Endothelial cell of umbilical vein (primary cell): ENCODE data around the gene SPATS1. TPM values are rescaled to one million over a fixed set of nuclear protein-coding genes. Genes with fewer than 3 reads are reported as not detected.

Experiments
- BruUV-seq: library from RNA; stranded (reverse); fragments of 400-500 nt; replicated peaks from 2 replicates; lab custom pipeline; 2021; lab: Mats Ljungman, UMichigan
- CTCF ChIA-PET: fragments of 300-600, 350-600 bp; sonication (Branson Sonifier 250); formaldehyde crosslinking; loops from one replicate; lab custom pipeline; 2021; ENCODE audit warnings: antibody characterized with exemption, inconsistent platforms; lab: Charles Lee
- POLR2A ChIA-PET: fragments of 300-600, 350-600 bp; sonication (Branson Sonifier 250); formaldehyde crosslinking; loops from one replicate; lab custom pipeline; 2021; ENCODE audit warnings: antibody characterized with exemption, inconsistent platforms; lab: Charles Lee
- DNase-seq: peaks from one replicate; pipeline ENCODE4 v3.0.0-alpha.2; 2011; ENCODE audit warnings: low read depth, low spot score
- FAIRE-seq: peaks from 2 replicates; lab custom pipeline; 2011; peaks lifted over from hg19 to GRCh38; lab: Jason Lieb, UNC
- H2AFZ ChIP-seq: 2 replicates; pipeline ENCODE4 v1.6.0; 2012; ENCODE audit warnings: low read depth, low read length, control low read depth, inconsistent platforms
- H3K27ac ChIP-seq: 2 replicates; pipeline ENCODE4 v1.5.1; 2011; ENCODE audit warnings: low read depth, mild to moderate bottlenecking, control low read depth, low read length, moderate library complexity; ENCODE audit not compliant: insufficient read depth
- H3K27me3 ChIP-seq, 2 experiments: 2 replicates each; pipeline versions ENCODE4 v1.6.0 to v1.6.1; 2011; ENCODE audit warnings: low read length in 2 of 2, mixed read lengths in 1 of 2; ENCODE audit not compliant: control insufficient read depth in 2 of 2, insufficient read depth in 2 of 2
- H3K36me3 ChIP-seq, 2 experiments: 2 replicates in 1 of 2; 3 replicates in 1 of 2; pipeline ENCODE4 v1.5.1; 2011; ENCODE audit warnings: low read length in 2 of 2, mild to moderate bottlenecking in 1 of 2, moderate library complexity in 1 of 2; ENCODE audit not compliant: control insufficient read depth in 2 of 2, insufficient read depth in 2 of 2; ENCODE audit errors: extremely low read depth in 1 of 2
- H3K4me1 ChIP-seq: 3 replicates; pipeline ENCODE4 v1.5.1; 2011; ENCODE audit warnings: mild to moderate bottlenecking, low read length; ENCODE audit not compliant: control insufficient read depth, insufficient read depth; ENCODE audit errors: extremely low read depth
- H3K4me2 ChIP-seq: 2 replicates; pipeline ENCODE4 v1.6.1; 2011; ENCODE audit warnings: low read length, control low read depth, mixed read lengths; ENCODE audit not compliant: insufficient read depth
- H3K4me3 ChIP-seq, 3 experiments: fragments of 200-600 bp in 1 of 3; sonication (generic), shearing (Covaris generic) in 1 of 3; replicated peaks in 1 of 3; 2 replicates each; pipeline ENCODE4 v1.5.1; 2011 to 2016; ENCODE audit warnings: control low read depth in 3 of 3, low read length in 3 of 3, mild to moderate bottlenecking in 2 of 3, inconsistent platforms in 1 of 3, low read depth in 1 of 3, moderate library complexity in 1 of 3; ENCODE audit not compliant: insufficient read depth in 1 of 3
- H3K79me2 ChIP-seq: 2 replicates; pipeline ENCODE4 v1.6.0; 2012; ENCODE audit warnings: low read length, inconsistent platforms; ENCODE audit not compliant: control insufficient read depth, insufficient read depth
- H3K9ac ChIP-seq: replicated peaks from 2 replicates; pipeline ENCODE3; 2011; ENCODE audit warnings: low read length, control low read depth; ENCODE audit not compliant: insufficient read depth; ENCODE audit errors: extremely low read depth
- H3K9me1 ChIP-seq: replicated peaks from 3 replicates; pipeline ENCODE4 v1.6.0; 2011; ENCODE audit warnings: mild to moderate bottlenecking, low read length; ENCODE audit not compliant: control insufficient read depth, insufficient read depth; ENCODE audit errors: extremely low read depth
- H3K9me3 ChIP-seq: replicated peaks from 2 replicates; pipeline ENCODE4 v1.5.1; 2012; ENCODE audit warnings: low read length, inconsistent platforms; ENCODE audit not compliant: control insufficient read depth, insufficient read depth
- H4K20me1 ChIP-seq: replicated peaks from 2 replicates; pipeline ENCODE3; 2011; ENCODE audit warnings: mild to moderate bottlenecking, low read length; ENCODE audit not compliant: control insufficient read depth, insufficient read depth; ENCODE audit errors: extremely low read depth
- CTCF ChIP-seq, 2 donors: IDR thresholded peaks; 1 replicate in 1 of 2; 2 replicates in 1 of 2; pipeline ENCODE4 v1.5.1; 2011; ENCODE audit warnings: low read length in 2 of 2, mild to moderate bottlenecking in 2 of 2, moderate library complexity in 2 of 2, control low read depth in 1 of 2, inconsistent platforms in 1 of 2, low read depth in 1 of 2; ENCODE audit not compliant: insufficient read depth in 1 of 2; ENCODE audit errors: extremely low read depth in 1 of 2
- EZH2 ChIP-seq: IDR thresholded peaks from 2 replicates; pipeline ENCODE4 v1.6.1; 2012; ENCODE audit warnings: borderline replicate concordance, low read depth, mild to moderate bottlenecking, moderate library complexity, low read length, inconsistent platforms; ENCODE audit not compliant: severe bottlenecking
- FOS ChIP-seq: IDR thresholded peaks from 2 replicates; pipeline ENCODE4 v1.6.1; 2011; ENCODE audit warnings: mild to moderate bottlenecking, low read length, moderate library complexity, borderline replicate concordance; ENCODE audit not compliant: insufficient read depth
- GATA2 ChIP-seq: IDR thresholded peaks from 2 replicates; pipeline ENCODE4 v1.7.0; 2011; ENCODE audit warnings: low read depth, mild to moderate bottlenecking, moderate library complexity, mixed read lengths, low read length; ENCODE audit not compliant: insufficient read length, insufficient read depth
- JUN ChIP-seq: IDR thresholded peaks from 2 replicates; pipeline ENCODE4 v1.6.1; 2011; ENCODE audit warnings: borderline replicate concordance, low read depth; ENCODE audit not compliant: insufficient read length, insufficient read depth
- MYC ChIP-seq: IDR thresholded peaks from one replicate; pipeline ENCODE4 v1.6.1; 2011; ENCODE audit warnings: mild to moderate bottlenecking, low read depth, low read length
- POLR2A ChIP-seq: IDR thresholded peaks from 2 replicates; pipeline ENCODE4 v1.6.1; 2012; ENCODE audit warnings: low read depth, mild to moderate bottlenecking, control low read depth, low read length
- POLR2AphosphoS5 ChIP-seq: IDR thresholded peaks from 2 replicates; pipeline ENCODE4 v1.6.1; 2012; ENCODE audit warnings: low read depth, mild to moderate bottlenecking, control low read depth, low read length, moderate library complexity; ENCODE audit not compliant: insufficient read depth
- dilution Hi-C: fragments of 300-500 bp; cut with MboI; formaldehyde crosslinking; loops from one replicate; pipeline ENCODE4 v1.15.0; 2019; ENCODE audit warnings: low sequenced_read_pairs; ENCODE audit not compliant: extremely low pct_ligation_motif_present
- intact Hi-C: fragments of 100-400 bp; cut with micrococcal nuclease; formaldehyde crosslinking; loops from one replicate; pipeline ENCODE4 v1.10.0; 2022
- polyA plus RNA-seq, 4 experiments: library from polyadenylated mRNA; depleted of rRNA in 3 of 4; stranded (reverse) in 3 of 4; unstranded in 1 of 4; fragments of >200 nt; gene quantifications; 2 replicates each; pipeline versions ENCODE4 v1.2.1 to v1.2.3, GENCODE V29; 2011 to 2012; ENCODE audit warnings: missing spikeins in 1 of 4
- total RNA-seq: library from RNA; stranded (reverse); gene quantifications from 2 replicates; pipeline ENCODE4 v1.2.3, GENCODE V29; 2021
- TF ChIP-seq, protein P1 (sequence below): IDR thresholded peaks from 2 replicates; pipeline ENCODE4 v1.6.1; 2011; ENCODE audit not compliant: insufficient read depth, insufficient read length

Gene SPATS1
- total and polyA plus RNA-seq, 2 donors (not counting 3 experiments of a cell fraction or from before 2014, with no cell fraction given): not detected

DNA sequence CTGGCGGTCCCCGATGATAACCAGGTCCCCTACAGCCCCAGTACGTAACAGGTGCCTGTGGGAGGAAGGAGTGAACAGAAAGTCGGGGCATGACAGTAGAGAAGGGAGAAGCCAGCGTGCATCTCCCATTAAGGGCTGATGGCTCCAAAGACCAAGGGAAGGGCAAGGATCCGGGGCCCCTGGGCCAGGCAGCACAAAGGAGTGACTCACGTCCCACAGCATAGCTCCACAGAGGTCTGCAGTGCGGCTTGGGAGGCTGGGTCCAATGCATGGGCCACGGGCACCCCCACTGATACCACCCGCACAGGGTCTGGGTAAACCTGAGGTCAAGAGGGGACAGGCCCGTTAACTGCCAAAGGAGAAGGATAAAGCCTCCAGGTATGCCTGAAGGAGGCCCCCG, 39.6 kb upstream of the SPATS1 start:
- POLR2A ChIA-PET: no interaction called here
- Histone ChIP-seq H3K27ac (no peak overlapping the region), H3K9me1 (no peaks in the 10 kb centered on the region), H3K9me3 (no peaks in the 10 kb centered on the region), H3K9ac (no peak overlapping the region), H3K79me2 (no peaks in the 10 kb centered on the region), H3K4me2 (no peak overlapping the region), H4K20me1 (no peaks in the 10 kb centered on the region), H3K4me3 (no peak overlapping the region), H2AFZ (no peak overlapping the region), H3K36me3 (peaks cover 13 to 48% of the 10 kb centered on the region in 2 experiments), H3K4me1 (no peaks in the 10 kb centered on the region), H3K27me3 (peaks cover 6 to 8% of the 10 kb centered on the region in 2 experiments)
- no TSS peak for BruUV-seq
- intact Hi-C loops (no loop called here), dilution Hi-C loops (no loop called here)
- TF ChIP-seq FOS (no peak), POLR2A (no peak), POLR2AphosphoS5 (no peak), EZH2 (no peak), MYC (no peak), JUN (no peak), GATA2 (no peak), CTCF (IDR thresholded peaks at IDR 0.05; ENCODE audit: extremely low read depth in 1 of 2, insufficient read depth in 1 of 2, low read depth in 1 of 2, low read length in 2 of 2) (no peak)
- TF ChIP-seq, protein P1, sequence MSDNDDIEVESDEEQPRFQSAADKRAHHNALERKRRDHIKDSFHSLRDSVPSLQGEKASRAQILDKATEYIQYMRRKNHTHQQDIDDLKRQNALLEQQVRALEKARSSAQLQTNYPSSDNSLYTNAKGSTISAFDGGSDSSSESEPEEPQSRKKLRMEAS: no peak
- no peak for DNase-seq
- FAIRE-seq: no peak
- CTCF ChIA-PET: interaction anchor here (3.4 to 4.5 kb wide), 3 partner anchors 9 to 34 kb away, joined by 35 to 83 read pairs (median 36); partner anchors contain the start of genes AARS2 and TMEM151B
